ENCODE data around the gene EPS8L1.
"Not testable (repeated sequence)": the region's sequence is repeated elsewhere in the genome, so short reads cannot be mapped to it uniquely, and the experiment has no call there.

- not testable (repeated sequence) for TF ChIP-seq CTCF, POLR2A (IDR thresholded peaks at IDR 0.05)
Observed at GRCh38 chr19:55060287-55060686, 15.4 kb upstream of the EPS8L1 start.

All from thyroid gland (tissue), 4 donors.